IPS DF 4.7 (cell line): ENCODE results near the gene CFH.
"Not testable (repeated sequence)": the region's sequence is repeated elsewhere in the genome, so short reads cannot be mapped to it uniquely, and the experiment has no call there.

ENCODE experiments used
- DNase-seq: peaks from one replicate; pipeline ENCODE4 v3.0.0-alpha.2; 2013; ENCODE audit warnings: low spot score; ENCODE audit errors: extremely low read depth

Gene CFH

DNA sequence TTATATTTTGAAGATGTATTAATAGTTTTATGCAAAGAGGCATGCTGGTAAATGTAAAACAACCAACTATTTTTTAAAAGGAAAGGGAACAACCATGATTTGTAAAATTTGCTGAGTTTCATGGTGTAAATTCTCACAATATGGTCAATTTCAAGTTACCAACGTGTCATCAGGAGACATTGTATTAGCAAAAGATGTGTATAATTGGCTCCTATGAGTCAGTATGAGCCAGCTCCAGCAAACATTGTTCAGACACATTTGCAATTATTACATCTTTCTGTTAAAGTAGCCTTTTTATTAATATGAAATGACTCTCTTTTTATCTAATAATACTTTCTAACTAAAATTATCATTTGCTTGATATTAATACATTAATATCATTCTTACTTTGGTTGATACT lies 15.3 kb downstream of the CFH start:
- DNase-seq: no peak

DNA sequence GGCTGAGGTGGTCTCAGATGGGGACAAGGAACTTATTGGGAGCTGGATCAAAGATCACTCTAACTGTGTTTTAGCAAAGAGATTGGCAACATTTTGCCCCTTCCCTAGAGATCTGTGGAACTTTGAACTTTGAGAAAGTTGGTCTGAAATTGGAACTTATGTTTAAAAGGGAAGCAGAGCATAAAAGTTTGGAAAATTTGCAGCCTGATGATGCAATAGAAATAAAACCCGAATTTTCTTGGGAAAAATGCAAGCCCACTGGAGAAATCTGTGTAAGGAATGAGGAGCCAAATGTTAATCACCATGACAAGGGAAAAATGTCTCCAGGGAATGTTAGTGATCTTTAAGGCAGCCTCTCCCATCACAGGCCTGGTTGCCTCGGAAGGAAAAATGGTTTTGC lies 17.2 kb downstream of the CFH start:
- no peak for DNase-seq

DNA sequence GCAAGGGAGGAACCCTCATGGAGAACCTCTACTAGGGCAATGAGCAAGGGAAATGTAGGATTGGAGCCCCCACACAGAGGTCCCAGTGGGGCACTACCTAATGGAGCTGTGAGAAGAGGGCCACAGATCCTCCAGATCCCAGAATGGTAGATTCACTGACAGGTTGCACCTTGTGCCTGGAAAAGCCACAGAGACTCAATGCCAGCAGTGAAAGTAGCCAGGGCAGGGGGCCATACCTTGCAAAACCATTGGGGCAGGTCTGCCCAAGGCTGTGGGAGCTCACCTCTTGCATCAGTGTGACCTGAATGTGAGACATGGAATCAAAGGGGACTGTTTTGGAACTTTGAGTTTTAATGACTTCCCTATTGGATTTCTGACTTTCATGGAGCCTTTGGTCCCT lies 17.9 kb downstream of the CFH start:
- DNase-seq: no peak

DNA sequence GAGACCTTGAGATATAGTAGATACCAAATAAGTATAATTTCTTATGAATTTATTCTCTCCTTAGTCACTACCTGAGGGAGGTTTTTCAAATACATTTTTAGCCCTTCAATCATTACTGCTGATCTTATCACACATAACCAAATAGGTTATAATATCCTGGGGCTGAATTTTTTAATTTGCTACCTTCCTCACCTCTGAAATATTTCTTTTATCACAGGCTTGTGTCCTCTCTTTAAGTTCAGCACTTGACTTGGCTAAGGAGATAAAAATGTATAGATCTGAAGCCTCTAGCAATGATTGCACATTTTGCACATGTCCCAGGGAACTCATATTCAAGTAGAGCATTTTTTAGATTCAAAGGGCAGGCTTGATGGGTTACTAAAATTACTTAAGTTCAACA lies 23.1 kb downstream of the CFH start:
- DNase-seq: no peak

DNA sequence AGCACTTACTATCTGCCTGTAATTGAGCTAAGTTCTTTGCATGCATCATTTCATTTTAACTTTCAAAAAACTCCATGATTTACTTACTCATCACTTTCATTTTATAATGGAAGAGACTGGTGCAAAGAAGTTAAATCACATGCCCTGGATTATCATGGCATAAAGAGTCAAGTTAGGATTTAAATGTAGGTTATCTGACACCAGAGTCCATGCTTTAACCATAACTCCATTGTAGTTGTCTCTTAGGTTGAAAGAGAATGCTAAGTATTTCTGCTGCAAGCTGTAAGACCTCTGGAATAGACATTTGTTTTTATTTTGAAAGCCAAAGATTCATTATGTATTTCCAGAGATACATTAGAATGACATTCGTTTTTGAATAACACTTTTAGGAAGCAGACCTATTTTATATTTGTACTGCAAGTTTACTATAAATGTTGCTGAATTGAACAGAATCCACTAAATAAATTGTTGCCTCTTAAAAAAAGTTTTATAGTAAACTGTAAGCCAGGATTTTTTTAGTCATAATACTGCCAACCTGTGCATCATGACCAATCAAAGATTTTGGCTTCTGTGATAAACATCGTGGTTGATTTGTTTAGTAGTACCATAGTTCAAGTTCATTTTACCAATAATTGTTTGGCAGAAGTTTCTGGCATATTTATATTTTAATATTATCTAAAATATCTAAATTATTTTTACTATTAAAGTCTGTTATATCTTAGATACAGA lies 26.1 kb downstream of the CFH start:
- no peak for DNase-seq

DNA sequence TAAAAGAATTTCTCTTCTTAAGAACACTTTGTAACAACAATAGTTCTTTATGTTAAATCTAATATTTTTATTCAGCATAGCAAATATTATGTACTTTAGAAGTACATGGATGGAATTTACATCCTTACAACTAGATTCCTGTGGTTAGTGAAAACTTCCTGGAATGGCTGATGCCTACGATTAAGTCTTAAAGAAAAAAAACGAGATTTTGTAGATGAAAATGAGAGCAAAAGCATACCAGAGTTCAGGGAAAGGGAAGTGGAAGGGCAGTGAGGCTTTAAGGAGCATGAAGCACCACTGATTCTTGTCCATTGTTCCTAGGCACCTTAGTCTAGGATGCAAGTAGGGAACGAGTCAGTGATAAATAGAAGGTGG lies 26.7 kb downstream of the CFH start:
- no peak for DNase-seq

DNA sequence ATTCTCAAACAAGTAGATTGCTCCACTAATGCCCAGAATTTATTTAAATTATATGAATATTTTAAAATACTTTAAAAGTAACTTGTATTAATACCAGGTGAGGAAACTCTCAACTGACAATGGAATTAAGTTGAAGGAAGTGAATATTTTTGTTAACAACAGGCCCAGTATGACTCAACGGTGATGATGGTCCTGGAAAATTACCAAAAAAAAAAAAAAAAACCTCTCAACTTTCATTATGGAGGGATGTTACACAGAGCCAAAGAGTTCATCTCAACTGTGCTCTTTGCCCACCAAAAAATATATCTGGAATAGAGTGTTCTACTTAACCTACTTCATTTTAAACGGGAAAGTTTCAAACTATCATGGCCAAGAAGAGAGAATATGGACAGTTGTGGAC lies 28.3 kb downstream of the CFH start:
- DNase-seq: no peak

DNA sequence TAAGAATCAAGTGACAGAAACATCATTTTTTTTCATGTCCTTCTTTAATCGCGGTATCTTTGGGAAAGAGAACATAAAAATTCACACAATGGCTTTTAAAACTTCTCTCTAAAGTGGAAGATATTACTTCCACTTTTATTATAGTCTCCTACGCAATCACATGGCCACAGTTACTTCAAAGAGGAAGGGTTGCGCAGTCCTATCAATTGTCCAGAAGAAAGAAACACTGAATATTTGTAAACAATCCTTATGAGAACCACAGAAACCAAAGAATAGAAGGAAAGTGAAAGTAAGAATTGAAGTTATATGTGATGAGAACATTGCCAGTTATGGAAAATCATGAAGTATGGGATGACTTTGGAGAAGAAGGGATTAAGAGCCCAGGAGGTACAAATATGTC lies 32.6 kb downstream of the CFH start:
- no peak for DNase-seq

DNA sequence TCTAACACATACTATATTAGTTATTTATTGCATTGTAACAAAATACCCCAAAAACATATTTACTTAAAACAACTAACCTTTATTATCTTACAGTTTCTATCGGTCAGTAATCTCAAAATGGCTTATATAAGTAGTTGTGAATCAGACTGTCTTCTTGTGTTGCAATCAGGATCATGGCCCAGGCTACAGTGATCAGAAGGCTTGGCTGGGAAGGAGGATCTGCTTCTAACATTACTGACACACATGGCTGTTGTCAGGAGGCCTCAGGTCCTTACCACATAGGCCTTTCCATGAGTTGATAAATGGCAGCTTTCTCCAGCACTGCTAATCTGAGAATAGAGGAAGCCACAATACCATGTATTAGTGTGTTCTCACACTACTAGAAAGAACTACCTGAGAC lies 33.7 kb downstream of the CFH start:
- DNase-seq: no peak

DNA sequence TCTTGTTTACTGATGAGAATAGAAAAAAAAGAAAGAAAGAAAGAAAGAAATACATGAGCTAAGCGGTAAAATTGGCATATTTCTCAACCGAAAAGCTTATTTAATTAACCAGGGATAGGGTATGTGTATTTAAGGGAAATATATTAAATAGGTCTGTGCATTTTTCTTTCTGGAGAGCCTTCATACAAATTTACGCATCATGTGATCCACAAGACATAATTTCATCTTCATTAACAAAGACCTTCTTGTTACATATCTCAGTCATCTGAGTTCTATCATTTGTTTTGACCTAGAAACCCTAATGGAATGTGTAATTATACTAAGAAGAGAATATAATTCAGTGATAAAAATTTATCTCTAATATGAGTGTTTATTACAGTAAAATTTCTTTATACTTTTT lies 37.2 kb downstream of the CFH start:
- no peak for DNase-seq

DNA sequence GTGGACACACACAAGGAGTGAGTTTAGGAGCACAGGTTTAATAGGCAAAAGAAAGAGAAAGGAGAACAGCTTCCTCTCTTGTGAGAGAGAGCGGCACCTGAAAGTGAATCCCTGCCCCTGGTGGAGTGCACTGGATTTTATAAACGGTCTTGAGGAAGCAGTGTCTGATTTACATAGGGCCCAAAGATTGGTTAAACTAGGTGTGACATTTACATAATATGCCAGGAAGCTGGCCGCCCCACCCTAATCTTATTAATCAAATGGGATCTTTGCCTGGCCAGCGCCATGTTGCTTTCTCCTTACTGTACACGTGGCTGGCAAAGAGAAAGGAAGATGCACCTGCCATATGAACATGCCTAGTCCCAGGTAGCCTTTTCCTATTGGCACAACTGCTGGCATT lies 38.7 kb downstream of the CFH start:
- DNase-seq: no peak

DNA sequence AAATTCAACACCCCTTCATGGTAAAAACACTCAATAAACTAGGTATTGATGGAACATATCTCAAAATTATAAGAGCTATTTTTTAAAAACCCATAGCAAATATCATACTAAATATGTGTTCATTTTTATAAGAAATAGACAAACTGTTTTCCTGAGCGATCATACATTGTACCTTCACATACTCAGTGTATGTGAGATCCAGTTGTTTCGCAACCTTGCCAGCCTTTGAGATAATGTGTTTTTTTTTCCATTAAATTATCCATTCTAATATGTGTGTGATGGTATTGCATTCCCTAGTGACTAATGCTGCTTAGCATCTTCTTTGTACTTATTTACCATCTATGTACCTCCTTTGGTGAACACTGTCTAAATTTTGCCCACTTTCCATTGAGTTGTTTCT lies 47.1 kb downstream of the CFH start:
- no peak for DNase-seq

DNA sequence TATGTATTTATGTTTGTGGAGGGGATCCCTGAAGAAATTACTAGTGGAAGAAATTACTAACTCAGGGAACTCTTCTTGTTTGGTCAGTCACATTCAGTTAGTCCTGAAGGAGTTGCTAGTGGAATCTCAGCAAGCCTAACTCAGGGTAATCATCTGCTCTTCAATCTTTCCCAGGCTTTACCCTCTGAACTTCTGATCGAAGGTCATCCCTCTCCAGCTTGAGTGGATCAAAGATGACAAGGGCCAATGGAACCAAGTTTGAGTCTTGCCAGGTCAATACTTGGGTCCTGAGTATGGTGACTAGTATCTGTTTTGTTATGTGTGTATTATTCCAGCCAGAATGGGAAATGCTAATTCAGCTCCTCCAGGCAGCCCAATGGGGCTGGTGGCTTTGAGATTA lies 49.3 kb downstream of the CFH start:
- DNase-seq: no peak

DNA sequence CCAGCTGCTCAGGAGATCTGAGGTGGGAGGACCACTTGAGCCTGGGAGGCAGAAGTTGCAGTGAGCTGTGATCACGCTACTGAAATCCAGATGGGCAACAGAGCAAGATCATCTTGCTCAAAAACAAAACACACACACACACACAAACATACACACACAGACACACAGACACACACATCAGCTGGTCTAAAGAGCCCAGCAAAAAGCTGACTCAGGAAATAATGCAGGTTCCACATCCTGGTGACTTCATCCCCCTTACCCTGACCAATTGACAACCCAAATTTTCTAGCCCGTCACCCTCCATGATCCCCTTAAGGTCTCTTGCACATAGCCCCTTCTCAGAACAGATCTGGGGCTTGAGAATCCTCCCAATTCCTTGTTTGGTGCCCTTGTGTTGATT lies 58.0 kb downstream of the CFH start:
- not testable (repeated sequence) for DNase-seq

DNA sequence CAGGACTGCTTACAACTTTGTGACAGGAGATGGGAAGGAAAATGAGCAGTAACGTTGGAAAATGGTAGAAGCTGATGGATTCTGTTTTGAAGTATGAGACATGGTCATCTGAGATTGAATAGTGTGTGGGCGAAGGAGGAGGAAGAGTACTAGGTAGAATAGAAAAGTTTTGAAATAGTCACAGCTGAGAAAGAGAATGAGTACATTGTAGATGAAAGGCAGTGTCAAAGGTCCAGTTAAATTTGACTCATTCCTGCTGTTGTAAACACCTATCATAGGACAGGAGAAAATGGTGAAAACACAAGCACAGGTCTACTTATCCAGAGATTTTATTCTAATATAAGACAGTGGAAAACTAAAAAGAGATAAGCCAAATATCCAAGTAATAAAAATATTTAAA lies 66.0 kb downstream of the CFH start:
- no peak for DNase-seq

DNA sequence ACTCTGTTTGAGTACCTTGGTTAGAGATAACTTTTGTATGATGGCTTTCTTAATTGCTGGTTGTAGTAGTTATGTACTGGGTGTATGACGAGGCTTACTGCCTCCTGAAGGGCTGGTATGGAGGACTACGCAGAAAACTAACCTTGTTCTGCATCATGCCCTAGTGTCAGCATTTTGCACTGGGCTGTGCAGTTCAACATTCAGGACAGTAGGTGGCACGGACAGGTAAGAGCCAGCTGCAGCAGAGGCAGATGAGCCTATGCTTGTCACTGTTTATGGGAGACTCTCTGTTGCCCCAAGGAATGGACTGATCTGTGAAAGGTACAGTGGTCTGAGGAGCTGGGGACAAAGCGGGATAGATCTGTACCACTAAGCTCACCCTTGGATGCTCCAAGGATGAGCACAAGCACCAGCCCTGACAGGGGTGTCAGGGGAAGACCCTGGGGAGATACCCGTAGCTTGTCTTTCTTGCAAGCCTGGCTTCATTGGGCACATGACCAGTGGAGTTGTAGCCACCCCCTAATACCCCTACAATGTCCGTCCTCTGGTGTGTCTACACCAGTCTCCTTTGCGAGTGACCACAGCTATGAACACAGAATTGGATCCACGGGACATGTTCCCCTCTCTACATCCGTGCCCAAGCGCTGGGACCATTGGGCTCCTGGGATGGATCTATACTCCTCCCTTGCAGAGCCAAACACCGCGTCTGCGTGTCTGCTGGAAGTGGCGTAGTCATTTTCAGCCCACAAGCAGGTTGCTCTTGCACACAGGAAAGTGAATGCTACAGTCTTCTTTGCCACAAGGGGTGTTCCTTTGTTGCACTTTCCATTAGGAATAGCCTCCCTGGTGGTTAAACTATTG lies 71.7 kb downstream of the CFH start:
- DNase-seq: peak; percentile 71

DNA sequence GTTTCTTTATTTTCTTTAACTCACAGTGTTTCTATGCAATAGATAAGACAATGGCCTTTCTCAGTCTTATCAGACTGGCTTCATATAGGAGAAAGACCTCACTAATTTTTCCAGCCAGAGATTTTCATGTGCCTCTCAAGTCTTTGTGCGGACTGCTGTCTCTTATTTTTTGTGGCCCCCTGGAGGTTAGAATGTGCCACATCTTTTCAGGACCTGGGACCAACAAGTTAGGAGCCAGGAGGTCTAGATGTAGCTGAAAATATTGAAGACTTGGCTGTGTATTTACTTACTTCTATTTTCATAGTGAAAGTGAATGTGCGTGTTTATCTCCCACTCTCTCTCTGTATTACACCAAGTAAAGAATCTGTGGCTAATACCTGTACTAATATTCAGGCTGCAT lies 80.7 kb downstream of the CFH start:
- DNase-seq: peak; percentile 28

DNA sequence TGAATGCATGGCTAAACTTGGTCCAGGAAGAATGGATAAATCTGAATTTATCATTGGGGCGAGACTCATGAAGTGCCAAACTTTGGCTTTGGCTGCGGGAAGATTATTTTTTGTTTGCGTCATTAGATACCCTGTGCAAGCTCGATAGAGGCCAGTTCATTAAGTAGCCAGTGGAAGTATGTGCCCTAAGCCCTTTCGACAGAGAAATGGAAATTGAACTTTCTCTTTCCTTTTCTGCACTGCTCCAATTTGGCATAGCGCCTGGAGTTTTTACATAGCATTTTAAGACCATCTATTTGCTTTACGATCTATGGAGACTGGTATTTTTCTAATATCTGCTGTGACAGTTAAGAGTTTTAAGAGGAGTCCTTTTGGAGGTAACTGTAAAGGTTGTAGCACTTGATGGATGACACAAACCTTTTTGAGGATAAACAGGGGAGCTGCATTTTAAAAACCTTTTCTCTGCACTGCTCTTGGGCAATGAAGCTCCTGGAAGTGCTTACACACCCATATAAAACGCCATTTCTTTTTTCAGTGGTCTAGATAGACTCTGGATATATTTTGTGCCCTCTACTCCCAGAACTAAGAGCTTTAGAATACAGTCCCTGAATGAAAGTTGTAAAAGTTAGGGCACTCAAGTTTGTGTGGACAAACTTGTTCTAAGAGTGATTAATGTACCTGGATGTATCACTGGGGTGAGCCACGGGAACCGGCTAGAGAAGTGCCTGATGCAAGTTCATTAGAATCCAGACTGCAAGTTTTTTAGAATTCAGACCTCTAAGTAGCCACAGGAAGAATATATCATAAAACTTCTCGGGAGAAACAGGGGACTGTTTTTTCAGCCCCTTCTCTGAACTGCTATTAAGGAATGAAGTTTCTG lies 81.5 kb downstream of the CFH start:
- no peak for DNase-seq

DNA sequence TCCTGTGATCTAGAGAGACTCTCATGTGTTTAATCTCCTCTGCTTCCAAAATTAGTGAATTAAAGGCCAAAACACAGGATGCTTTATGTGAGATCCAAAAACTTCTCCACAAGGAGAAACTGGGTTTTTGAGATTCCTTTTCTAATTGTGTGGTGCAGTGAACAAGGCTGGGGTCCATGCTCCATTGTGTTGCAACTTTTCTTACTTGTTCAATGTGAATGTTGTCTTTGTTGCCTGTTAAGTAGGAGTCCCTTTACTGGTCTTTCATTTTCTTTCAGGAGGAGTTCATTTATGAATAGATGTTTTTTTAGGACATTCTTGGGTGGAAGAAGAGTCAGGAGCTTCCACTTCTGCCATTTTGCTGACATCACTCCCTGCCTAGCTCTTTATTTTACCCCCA lies 82.2 kb downstream of the CFH start:
- no peak for DNase-seq

DNA sequence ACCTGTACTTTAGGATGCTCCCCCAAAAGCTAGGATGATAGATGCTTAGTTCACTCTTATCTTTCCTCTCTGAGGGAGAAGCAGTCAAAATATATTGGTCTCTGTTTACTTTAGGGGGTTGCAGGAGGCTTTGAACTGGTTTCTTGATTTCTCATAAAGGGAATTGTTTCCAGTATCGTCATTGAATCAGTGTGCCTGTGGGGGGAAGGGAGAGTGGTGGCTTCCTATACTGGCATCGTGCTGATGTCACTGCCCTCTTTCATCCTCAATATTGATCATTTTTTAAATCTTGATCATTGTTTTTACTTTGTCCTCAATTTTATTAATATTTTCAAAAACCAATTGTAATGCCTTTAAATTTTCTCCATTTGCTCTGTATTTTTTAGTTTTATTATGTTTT lies 82.6 kb downstream of the CFH start:
- DNase-seq: no peak

DNA sequence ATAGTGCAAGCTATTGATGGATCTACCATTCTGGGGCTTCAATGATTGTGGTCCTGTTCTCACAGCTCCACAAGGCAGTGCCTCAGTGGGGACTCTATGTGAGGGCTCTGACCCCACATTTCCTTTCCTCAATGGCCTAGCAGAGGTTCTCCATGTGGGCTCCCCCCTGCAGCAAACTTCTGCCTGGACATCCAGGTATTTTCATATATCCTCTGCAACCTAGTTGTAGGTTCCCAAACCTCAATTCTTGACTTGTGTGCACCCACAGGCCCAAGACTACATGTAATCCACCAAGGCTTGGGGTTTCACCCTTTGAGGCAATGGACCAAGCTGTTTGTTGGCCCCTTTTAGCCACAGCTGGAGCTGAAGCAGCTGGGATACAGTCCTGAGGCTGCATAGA lies 86.9 kb downstream of the CFH start:
- no peak for DNase-seq

DNA sequence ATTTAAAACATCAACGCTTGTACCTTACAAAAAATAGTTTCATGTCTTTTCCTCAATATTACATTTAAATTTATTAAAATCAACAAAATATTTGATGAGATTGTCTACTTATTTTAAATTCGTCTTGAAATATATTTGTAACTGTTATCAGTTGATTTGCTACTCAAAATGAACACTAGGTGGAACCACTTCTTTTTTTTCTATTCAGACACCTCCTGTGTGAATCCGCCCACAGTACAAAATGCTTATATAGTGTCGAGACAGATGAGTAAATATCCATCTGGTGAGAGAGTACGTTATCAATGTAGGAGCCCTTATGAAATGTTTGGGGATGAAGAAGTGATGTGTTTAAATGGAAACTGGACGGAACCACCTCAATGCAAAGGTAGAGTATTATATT lies 91.4 kb downstream of the CFH start:
- DNase-seq: not testable (repeated sequence)
